ENCODE results near the gene GATM.
A peak's percentile ranks its signal among the peaks of the same experiment; 100 is the strongest.

Gene GATM

GRCh38 chr15:45378149-45378912 lies at the start of gene GATM:
Gene GATM (minus strand): TSS chr15:45378544. CDS start chr15:45378453, 91 bp downstream.
- peak within 1 kb of the TSS; percentile 42 for H3K4me3 ChIP-seq (ENCODE audit: low read depth, low read length)
- TF ChIP-seq, protein P1, sequence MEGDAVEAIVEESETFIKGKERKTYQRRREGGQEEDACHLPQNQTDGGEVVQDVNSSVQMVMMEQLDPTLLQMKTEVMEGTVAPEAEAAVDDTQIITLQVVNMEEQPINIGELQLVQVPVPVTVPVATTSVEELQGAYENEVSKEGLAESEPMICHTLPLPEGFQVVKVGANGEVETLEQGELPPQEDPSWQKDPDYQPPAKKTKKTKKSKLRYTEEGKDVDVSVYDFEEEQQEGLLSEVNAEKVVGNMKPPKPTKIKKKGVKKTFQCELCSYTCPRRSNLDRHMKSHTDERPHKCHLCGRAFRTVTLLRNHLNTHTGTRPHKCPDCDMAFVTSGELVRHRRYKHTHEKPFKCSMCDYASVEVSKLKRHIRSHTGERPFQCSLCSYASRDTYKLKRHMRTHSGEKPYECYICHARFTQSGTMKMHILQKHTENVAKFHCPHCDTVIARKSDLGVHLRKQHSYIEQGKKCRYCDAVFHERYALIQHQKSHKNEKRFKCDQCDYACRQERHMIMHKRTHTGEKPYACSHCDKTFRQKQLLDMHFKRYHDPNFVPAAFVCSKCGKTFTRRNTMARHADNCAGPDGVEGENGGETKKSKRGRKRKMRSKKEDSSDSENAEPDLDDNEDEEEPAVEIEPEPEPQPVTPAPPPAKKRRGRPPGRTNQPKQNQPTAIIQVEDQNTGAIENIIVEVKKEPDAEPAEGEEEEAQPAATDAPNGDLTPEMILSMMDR (IDR thresholded peaks at IDR 0.05; ENCODE audit: low read depth, low read length): peak; percentile 46

- TF ChIP-seq, protein P1 (IDR thresholded peaks at IDR 0.05; ENCODE audit: low read depth, low read length): no peak
These were observed 48.7 kb upstream of the GATM start for GRCh38 chr15:45427085-45427484.

DNA sequence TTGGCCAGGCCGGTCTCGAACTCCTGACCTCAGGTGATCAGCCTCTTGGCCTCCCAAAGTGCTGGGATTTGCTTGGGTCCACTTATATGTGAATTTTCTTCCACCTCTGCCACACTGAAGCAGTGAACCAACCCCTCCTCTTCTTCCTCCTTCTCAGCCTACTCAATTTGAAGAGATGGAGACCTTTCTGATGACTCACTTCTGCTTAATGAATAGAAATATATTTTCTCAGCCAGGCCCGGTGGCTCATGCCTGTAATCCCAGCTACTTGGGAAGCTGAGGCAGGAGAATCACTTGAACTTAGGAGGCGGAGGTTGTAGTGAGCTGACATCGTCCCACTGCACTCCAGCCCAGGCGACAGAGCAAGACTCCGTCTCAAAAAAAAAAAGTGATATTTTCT lies 46.8 kb upstream of the GATM start:
- TF ChIP-seq, protein P1 (IDR thresholded peaks at IDR 0.05; ENCODE audit: low read depth, low read length): no peak
- H3K4me3 ChIP-seq (ENCODE audit: low read depth, low read length): no peak overlapping the region

More at GRCh38 chr15:45427085-45427484, 48.7 kb upstream of the GATM start:
- H3K4me3 ChIP-seq (ENCODE audit: low read depth, low read length): no peak overlapping the region

GRCh38 chr15:45424429-45424828 lies 46.1 kb upstream of the GATM start:
- TF ChIP-seq, protein P1 (IDR thresholded peaks at IDR 0.05; ENCODE audit: low read depth, low read length): no peak
- H3K4me3 ChIP-seq (ENCODE audit: low read depth, low read length): no peak overlapping the region

DNA sequence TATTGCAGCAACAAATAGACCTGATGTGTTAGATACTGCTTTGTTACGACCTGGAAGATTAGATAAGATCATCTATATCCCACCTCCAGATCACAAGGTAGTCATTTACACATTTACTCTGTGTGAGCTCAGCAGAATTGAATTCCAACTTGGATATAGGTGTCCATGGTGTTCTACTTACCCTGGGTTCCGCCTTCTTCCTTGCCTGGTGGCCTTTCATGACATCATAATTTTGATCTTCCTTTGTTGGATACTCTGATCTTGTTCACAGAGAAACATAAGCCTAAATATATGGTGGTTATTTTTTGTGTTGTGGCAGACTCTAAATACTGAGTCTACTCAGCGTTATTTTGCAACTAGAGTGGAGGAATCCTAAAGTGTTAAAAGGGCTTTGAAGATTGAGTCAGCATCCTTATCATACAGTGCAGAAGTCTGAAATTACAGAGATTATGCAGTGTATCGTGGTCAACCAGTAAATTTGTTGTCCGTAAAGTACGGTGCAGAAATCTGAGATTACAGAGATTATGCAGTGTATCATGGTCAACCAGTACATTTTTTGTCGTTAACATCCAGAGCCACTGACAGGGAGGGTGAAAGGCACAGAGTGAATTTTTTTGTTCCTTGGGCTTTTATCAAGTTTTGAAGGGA lies 39.1 kb upstream of the GATM start:
- TF ChIP-seq, protein P1 (IDR thresholded peaks at IDR 0.05; ENCODE audit: low read depth, low read length): no peak
- H3K4me3 ChIP-seq (ENCODE audit: low read depth, low read length): no peak overlapping the region

- TF ChIP-seq, protein P1 (IDR thresholded peaks at IDR 0.05; ENCODE audit: low read depth, low read length): no peak
- H3K4me3 ChIP-seq (ENCODE audit: low read depth, low read length): no peak overlapping the region
These were observed 36.0 kb upstream of the GATM start for GRCh38 chr15:45414215-45414885.
